Inflammatory macrophage treated with lipopolysaccharide for 1 hour (primary cell): ENCODE measurements around the gene HEXB.

Experiments used
- DNase-seq, 2 donors: peaks; one replicate each; pipeline ENCODE4 v3.0.0-alpha.2; 2020 to 2022

Gene HEXB

GRCh38 chr5:74684900-74685851, at the start of gene HEXB:
TSS of gene HEXB (plus strand) at chr5:74685233. CDS start at chr5:74685261, 28 bp downstream.
- peak; percentile 88 to 93 for DNase-seq

- no peak for DNase-seq
These were observed 48.9 kb upstream of the HEXB start for GRCh38 chr5:74636149-74636548.

GRCh38 chr5:74636552-74636951, 48.5 kb upstream of the HEXB start:
- no peak for DNase-seq

- no peak for DNase-seq
These were observed 46.5 kb upstream of the HEXB start for GRCh38 chr5:74638544-74638969.

GRCh38 chr5:74638970-74639806, 45.8 kb upstream of the HEXB start:
- DNase-seq: peak in 1 of 2 donors; percentile 20

GRCh38 chr5:74639807-74640449, 45.1 kb upstream of the HEXB start:
- peak; percentile 57 to 59 for DNase-seq

GRCh38 chr5:74640450-74640953, 44.5 kb upstream of the HEXB start, which contains the start of gene ENC1:
TSS of gene ENC1 (minus strand) at chr5:74640728. CDS start at chr5:74636485, 4,243 bp downstream.
- DNase-seq: peak; percentile 73 to 75

GRCh38 chr5:74640954-74641734, 43.9 kb upstream of the HEXB start:
- DNase-seq: peak; percentile 42 to 53

GRCh38 chr5:74641735-74642542, 43.1 kb upstream of the HEXB start:
- DNase-seq: peak; percentile 72 to 77

- DNase-seq: no peak
These were observed 42.5 kb upstream of the HEXB start for GRCh38 chr5:74642543-74642863.

- DNase-seq: peak; percentile 80 to 84
These were observed 41.9 kb upstream of the HEXB start for GRCh38 chr5:74643111-74643562.

- no peak for DNase-seq
These were observed 37.9 kb upstream of the HEXB start for GRCh38 chr5:74647096-74647495.

- DNase-seq: peak; percentile 47 to 72
These were observed 36.2 kb upstream of the HEXB start for GRCh38 chr5:74648835-74649293.

GRCh38 chr5:74649421-74649973, 35.5 kb upstream of the HEXB start:
- DNase-seq: no peak

- DNase-seq: no peak
These were observed 33.3 kb upstream of the HEXB start for GRCh38 chr5:74651710-74652109.

- no peak for DNase-seq
These were observed 32.5 kb upstream of the HEXB start for GRCh38 chr5:74652576-74652975.

GRCh38 chr5:74653991-74654390, 31.0 kb upstream of the HEXB start:
- no peak for DNase-seq

- no peak for DNase-seq
These were observed 29.8 kb upstream of the HEXB start for GRCh38 chr5:74655206-74655605.

- DNase-seq: no peak
These were observed 29.3 kb upstream of the HEXB start for GRCh38 chr5:74655716-74656115.

- DNase-seq: no peak
These were observed 27.9 kb upstream of the HEXB start for GRCh38 chr5:74657165-74657564.

GRCh38 chr5:74659172-74659571, 25.9 kb upstream of the HEXB start:
- DNase-seq: no peak
